Osteoblast (primary cell): Measurements from ENCODE around the gene AHCYL2. TPM values are rescaled to one million over a fixed set of nuclear protein-coding genes. Genes with fewer than 3 reads are reported as not detected.

Source experiments
- DNase-seq: peaks from one replicate; pipeline ENCODE4 v3.0.0; 2011; ENCODE audit warnings: low spot score, mixed read lengths; ENCODE audit not compliant: insufficient read length; ENCODE audit errors: missing footprints
- H2AFZ ChIP-seq: 2 replicates; pipeline ENCODE4 v1.6.0; 2011; ENCODE audit warnings: mild to moderate bottlenecking, low read length
- H3K27ac ChIP-seq: 2 replicates; pipeline ENCODE4 v1.5.1; 2011; ENCODE audit warnings: mild to moderate bottlenecking, low read depth, low read length, moderate library complexity
- H3K27me3 ChIP-seq: 2 replicates; pipeline ENCODE4 v1.6.0; 2012; ENCODE audit warnings: mild to moderate bottlenecking, control low read depth, inconsistent platforms, low read length, moderate library complexity; ENCODE audit not compliant: insufficient read depth
- H3K36me3 ChIP-seq: 2 replicates; pipeline ENCODE4 v1.5.1; 2011; ENCODE audit warnings: mild to moderate bottlenecking, low read length, control low read depth, moderate library complexity; ENCODE audit not compliant: insufficient read depth
- H3K4me1 ChIP-seq: 2 replicates; pipeline ENCODE4 v1.5.1; 2011; ENCODE audit warnings: mild to moderate bottlenecking, low read length, control low read depth, moderate library complexity; ENCODE audit not compliant: insufficient read depth
- H3K4me2 ChIP-seq: 2 replicates; pipeline ENCODE4 v1.6.0; 2011; ENCODE audit warnings: mild to moderate bottlenecking, low read length; ENCODE audit not compliant: insufficient read depth
- H3K4me3 ChIP-seq: fragments of 200-600 bp; sonication (generic); 3 replicates; pipeline ENCODE4 v1.5.1; 2012; ENCODE audit warnings: mild to moderate bottlenecking, low read length, inconsistent platforms; ENCODE audit not compliant: insufficient read depth
- H3K79me2 ChIP-seq: 2 replicates; pipeline ENCODE4 v1.6.0; 2012; ENCODE audit warnings: mild to moderate bottlenecking, low read length, control low read depth, inconsistent platforms; ENCODE audit not compliant: insufficient read depth
- H3K9me3 ChIP-seq: 2 replicates; pipeline ENCODE4 v1.5.1; 2011; ENCODE audit warnings: low read depth, low read length, control low read depth
- H4K20me1 ChIP-seq: 2 replicates; pipeline ENCODE4 v1.6.0; 2012; ENCODE audit warnings: mild to moderate bottlenecking, low read length, control low read depth; ENCODE audit not compliant: insufficient read depth
- CTCF ChIP-seq: IDR thresholded peaks from 2 replicates; pipeline ENCODE4 v1.5.1; 2011; ENCODE audit warnings: mild to moderate bottlenecking, low read depth, low read length, moderate library complexity; ENCODE audit errors: extremely low read depth
- total RNA-seq: library from RNA; depleted of rRNA; stranded (reverse); fragments of >200 nt; gene quantifications from 2 replicates; pipeline ENCODE4 v1.2.3, GENCODE V29; 2012

The AHCYL2 gene
- total RNA-seq, 1 donor = 10.1 TPM

- Histone ChIP-seq H3K79me2 (no peaks in the 10 kb centered on the region), H3K4me3 (no peak overlapping the region), H3K27me3 (no peaks in the 10 kb centered on the region), H2AFZ (no peak overlapping the region), H3K9me3 (no peaks in the 10 kb centered on the region), H3K27ac (no peak overlapping the region), H3K4me2 (no peak overlapping the region), H4K20me1 (no peaks in the 10 kb centered on the region), H3K36me3 (no peaks in the 10 kb centered on the region), H3K4me1 (no peaks in the 10 kb centered on the region)
- no peak for TF ChIP-seq CTCF
- peak; percentile 45 for DNase-seq
These were observed 38.3 kb downstream of the AHCYL2 start for GRCh38 chr7:129263168-129263567.

GRCh38 chr7:129264534-129264933, 39.7 kb downstream of the AHCYL2 start:
- Histone ChIP-seq H2AFZ (no peak overlapping the region), H3K9me3 (no peaks in the 10 kb centered on the region), H3K79me2 (no peaks in the 10 kb centered on the region), H4K20me1 (no peaks in the 10 kb centered on the region), H3K27ac (no peak overlapping the region), H3K27me3 (no peaks in the 10 kb centered on the region), H3K4me1 (no peaks in the 10 kb centered on the region), H3K4me2 (no peak overlapping the region), H3K4me3 (no peak overlapping the region), H3K36me3 (no peaks in the 10 kb centered on the region)
- no peak for DNase-seq
- no peak for TF ChIP-seq CTCF

- Histone ChIP-seq H3K27me3 (no peaks in the 10 kb centered on the region), H2AFZ (no peak overlapping the region)
These were observed 40.5 kb downstream of the AHCYL2 start for GRCh38 chr7:129265328-129265727.

GRCh38 chr7:129266181-129266580, 41.4 kb downstream of the AHCYL2 start:
- Histone ChIP-seq H3K4me3 (no peak overlapping the region), H3K27me3 (no peaks in the 10 kb centered on the region), H3K4me2 (no peak overlapping the region), H3K4me1 (no peaks in the 10 kb centered on the region), H3K9me3 (no peaks in the 10 kb centered on the region), H3K79me2 (no peaks in the 10 kb centered on the region), H3K27ac (no peak overlapping the region), H3K36me3 (no peaks in the 10 kb centered on the region), H4K20me1 (no peaks in the 10 kb centered on the region), H2AFZ (no peak overlapping the region)
- DNase-seq = no peak
- TF ChIP-seq CTCF = no peak

More at GRCh38 chr7:129265328-129265727, 40.5 kb downstream of the AHCYL2 start:
- Histone ChIP-seq H3K9me3 (no peaks in the 10 kb centered on the region), H3K4me1 (no peaks in the 10 kb centered on the region), H4K20me1 (no peaks in the 10 kb centered on the region), H3K4me3 (no peak overlapping the region), H3K27ac (no peak overlapping the region), H3K4me2 (no peak overlapping the region), H3K36me3 (no peaks in the 10 kb centered on the region), H3K79me2 (no peaks in the 10 kb centered on the region)
- no peak for DNase-seq
- no peak for TF ChIP-seq CTCF
